ENCODE results near the gene TCOF1. TPM values are rescaled to one million over a fixed set of nuclear protein-coding genes. Genes with fewer than 3 reads are reported as not detected.

TCOF1 gene
- total and polyA plus RNA-seq, 2 donors (not counting 1 experiment from before 2014, with no cell fraction given) = 30.9 to 62.4 TPM

DNA sequence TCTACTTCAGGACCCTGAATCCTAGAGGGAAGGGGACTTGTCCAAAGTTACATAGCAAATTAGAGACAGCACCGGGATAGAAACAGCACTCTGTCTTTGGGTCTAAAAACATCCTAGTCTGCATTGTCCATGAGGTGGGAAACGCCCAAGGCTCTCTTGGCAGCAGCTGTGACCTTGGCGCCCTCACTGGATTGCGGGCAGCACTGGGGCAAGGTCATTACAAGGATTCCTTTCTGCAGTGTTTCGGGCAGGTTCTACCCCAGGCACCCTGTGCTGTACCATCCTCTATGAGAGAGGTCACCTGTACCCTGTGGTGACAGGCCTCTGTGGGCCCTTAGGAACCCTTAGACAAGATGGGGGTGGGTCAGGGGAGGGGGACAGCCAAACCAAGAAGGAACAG is 46.6 kb downstream of the TCOF1 start:
- Histone ChIP-seq H3K27me3 (replicated peaks in 1 of 4; ENCODE audit: control extremely low read depth in 1 of 4, control insufficient read depth in 3 of 4, insufficient read depth in 4 of 4, low read length in 3 of 4) (no peaks in the 10 kb centered on the region), H3K36me3 (replicated peaks in 1 of 2; ENCODE audit: control extremely low read depth in 1 of 2, control insufficient read depth in 1 of 2, extremely low read depth in 1 of 2, insufficient read depth in 2 of 2, low read length in 1 of 2) (peaks cover 9 to 94% of the 10 kb centered on the region in 2 experiments), H3K4me2 (replicated peaks; ENCODE audit: low read depth, low read length, poor library complexity, severe bottlenecking) (peak overlapping the region; percentile 50), H3K9ac (ENCODE audit: low read length) (no peak overlapping the region), H3K79me2 (ENCODE audit: control insufficient read depth, insufficient read depth, low read length) (peaks cover 40% of the 10 kb centered on the region), H2AFZ (ENCODE audit: insufficient read depth, low read depth, low read length, poor library complexity, severe bottlenecking) (no peak overlapping the region), H3K9me3 (ENCODE audit: control extremely low read depth in 1 of 3, control insufficient read depth in 2 of 3, insufficient read depth in 1 of 3, low read length in 2 of 3) (peaks cover 0 to 3% (median 0%) of the 10 kb centered on the region in 3 donors), H3K4me3 (ENCODE audit: control extremely low read depth in 1 of 5, extremely low read depth in 1 of 5, insufficient read depth in 1 of 5, low read depth in 2 of 5, low read length in 4 of 5) (no peak overlapping the region), H4K20me1 (ENCODE audit: control insufficient read depth, insufficient read depth, low read length, poor library complexity, severe bottlenecking) (peaks cover 100% of the 10 kb centered on the region), H3K4me1 (ENCODE audit: control insufficient read depth in 2 of 2, insufficient read depth in 2 of 2, low read length in 2 of 2) (peaks cover 33 to 77% of the 10 kb centered on the region in 2 donors), H3K27ac (ENCODE audit: low read length in 2 of 2) (peak overlapping the region; percentile 2 to 9)
- CTCF ChIA-PET = interaction anchor here (0.6 to 15.8 kb wide), 2 partner anchors 13 to 30 kb away, joined by 4 to 396 read pairs; no protein-coding TSS in a partner anchor
- POLR2A ChIA-PET = interaction anchor here (1.0 to 15.5 kb wide), 5 partner anchors 9 to 45 kb away, joined by 3 to 286 read pairs (median 18); partner anchors contain the start of genes CD74 and RPS14
- Mint-ChIP-seq H3K9me3 (ENCODE audit: insufficient read depth) (no peaks in the 10 kb centered on the region), H3K27ac (peak overlapping the region; percentile 78), H3K27me3 (no peaks in the 10 kb centered on the region), H3K4me3 (peak overlapping the region; percentile 24), H3K4me1 (peaks cover 73% of the 10 kb centered on the region)
- TF ChIP-seq EZH2 (IDR thresholded peaks at IDR 0.05; ENCODE audit: borderline replicate concordance, insufficient read depth, low read depth, low read length, poor library complexity, severe bottlenecking) = no peak
- no peak for TF ChIP-seq CTCF (IDR thresholded peaks at IDR 0.05)
- intact Hi-C loops (cut with micrococcal nuclease) = no loop called here
- 81% methylated on average over 5 of the region's 5 CpGs for WGBS (ENCODE audit: insufficient coverage)
- DNase-seq (no peak), ATAC-seq (ENCODE audit: low read depth) (no peak)

DNA sequence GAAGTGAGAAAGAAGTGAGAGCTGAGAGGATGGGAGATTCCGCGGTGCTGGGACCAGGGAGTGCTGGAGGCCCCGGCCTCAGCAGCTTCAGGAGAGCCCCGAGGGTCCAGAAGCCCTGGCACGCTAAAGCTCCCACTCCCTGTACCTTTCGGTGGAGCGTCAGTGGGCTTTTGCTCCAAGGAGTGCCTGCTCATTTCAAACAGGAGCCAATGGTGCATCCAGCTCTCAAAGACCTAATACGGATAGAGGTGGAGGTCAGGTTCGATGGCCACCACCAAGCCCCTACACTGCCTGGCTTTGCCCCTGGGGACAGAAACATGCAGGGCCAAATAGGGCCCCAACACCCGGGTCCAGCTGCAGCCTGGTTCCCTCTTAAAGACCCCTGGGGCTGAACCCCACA is 47.0 kb downstream of the TCOF1 start:
- H3K4me1 ChIP-seq (ENCODE audit: control insufficient read depth in 2 of 2, insufficient read depth in 2 of 2, low read length in 2 of 2) = peaks cover 33 to 74% of the 10 kb centered on the region in 2 donors
- peak overlapping the region; percentile 9 to 99 for H3K27ac ChIP-seq (ENCODE audit: low read length in 2 of 2)
- H3K27me3 Mint-ChIP-seq = no peaks in the 10 kb centered on the region
- H3K4me3 ChIP-seq (ENCODE audit: control extremely low read depth in 1 of 5, extremely low read depth in 1 of 5, insufficient read depth in 1 of 5, low read depth in 2 of 5, low read length in 4 of 5) = peak overlapping the region in 1 of 5 experiments; percentile 4
- H3K4me2 ChIP-seq (replicated peaks; ENCODE audit: low read depth, low read length, poor library complexity, severe bottlenecking) = peak overlapping the region; percentile 50
- no peak overlapping the region for H3K9ac ChIP-seq (ENCODE audit: low read length)
- H3K4me1 Mint-ChIP-seq = peaks cover 70% of the 10 kb centered on the region
- H3K4me3 Mint-ChIP-seq = no peak overlapping the region
- peaks cover 0 to 3% (median 0%) of the 10 kb centered on the region in 3 donors for H3K9me3 ChIP-seq (ENCODE audit: control extremely low read depth in 1 of 3, control insufficient read depth in 2 of 3, insufficient read depth in 1 of 3, low read length in 2 of 3)
- ChIA-PET CTCF (interaction anchor here (1.6 to 15.8 kb wide), 3 partner anchors 7 to 30 kb away, joined by 3 to 396 read pairs (median 16); no protein-coding TSS in a partner anchor), POLR2A (interaction anchor here (0.9 to 15.5 kb wide), 6 partner anchors 8 to 45 kb away, joined by 3 to 286 read pairs (median 12); partner anchors contain the start of genes CD74 and RPS14)
- H3K36me3 ChIP-seq (replicated peaks in 1 of 2; ENCODE audit: control extremely low read depth in 1 of 2, control insufficient read depth in 1 of 2, extremely low read depth in 1 of 2, insufficient read depth in 2 of 2, low read length in 1 of 2) = peaks cover 9 to 93% of the 10 kb centered on the region in 2 experiments
- no peak for TF ChIP-seq EZH2 (IDR thresholded peaks at IDR 0.05; ENCODE audit: borderline replicate concordance, insufficient read depth, low read depth, low read length, poor library complexity, severe bottlenecking)
- TF ChIP-seq CTCF (IDR thresholded peaks at IDR 0.05) = no peak
- H3K27me3 ChIP-seq (replicated peaks in 1 of 4; ENCODE audit: control extremely low read depth in 1 of 4, control insufficient read depth in 3 of 4, insufficient read depth in 4 of 4, low read length in 3 of 4) = no peaks in the 10 kb centered on the region
- H3K27ac Mint-ChIP-seq = no peak overlapping the region
- H4K20me1 ChIP-seq (ENCODE audit: control insufficient read depth, insufficient read depth, low read length, poor library complexity, severe bottlenecking) = peaks cover 100% of the 10 kb centered on the region
- H2AFZ ChIP-seq (ENCODE audit: insufficient read depth, low read depth, low read length, poor library complexity, severe bottlenecking) = no peak overlapping the region
- peaks cover 45% of the 10 kb centered on the region for H3K79me2 ChIP-seq (ENCODE audit: control insufficient read depth, insufficient read depth, low read length)
- intact Hi-C loops (cut with micrococcal nuclease) = no loop called here
- DNase-seq (peak; percentile 61), ATAC-seq (ENCODE audit: low read depth) (no peak)
- H3K9me3 Mint-ChIP-seq (ENCODE audit: insufficient read depth) = no peaks in the 10 kb centered on the region
- WGBS (ENCODE audit: insufficient coverage) = 87% methylated on average over 9 of the region's 10 CpGs
